ENCODE results near the gene HNRNPL.
"Not testable (repeated sequence)": the region's sequence is repeated elsewhere in the genome, so short reads cannot be mapped to it uniquely, and the experiment has no call there.

The HNRNPL gene

GRCh38 chr19:38890686-38891085 lies 40.9 kb upstream of the HNRNPL start:
- TF ChIP-seq CTCF (IDR thresholded peaks at IDR 0.05; ENCODE audit: control extremely low read depth, extremely low read depth, low read depth, missing control alignments), result no peak
- CTCF ChIA-PET, result no interaction called here

GRCh38 chr19:38889803-38890202 lies 40.0 kb upstream of the HNRNPL start:
- ChIA-PET POLR2A (no interaction called here), CTCF (interaction anchor here (1.2 to 3.9 kb wide), 2 partner anchors 41 to 120 kb away, joined by 3 to 19 read pairs; partner anchors contain the start of genes MRPS12 and SARS2)
- no peak for TF ChIP-seq CTCF (IDR thresholded peaks at IDR 0.05; ENCODE audit: control extremely low read depth, extremely low read depth, low read depth, missing control alignments)
- no peak for DNase-seq (ENCODE audit: extremely low spot score)

More at GRCh38 chr19:38890686-38891085, 40.9 kb upstream of the HNRNPL start:
- POLR2A ChIA-PET, result no interaction called here
- no peak for DNase-seq (ENCODE audit: extremely low spot score)

- POLR2A ChIA-PET, result no interaction called here
- CTCF ChIA-PET, result interaction anchor here (1.2 to 4.6 kb wide), 8 partner anchors 8 to 411 kb away, joined by 3 to 64 read pairs (median 10); partner anchors contain the start of genes MRPS12, RINL and SARS2
- DNase-seq (ENCODE audit: extremely low spot score), result no peak
- no peak for TF ChIP-seq CTCF (IDR thresholded peaks at IDR 0.05; ENCODE audit: control extremely low read depth, extremely low read depth, low read depth, missing control alignments)
Observed at GRCh38 chr19:38888876-38889275, 39.1 kb upstream of the HNRNPL start.

- POLR2A ChIA-PET; DNase-seq (ENCODE audit: extremely low spot score): not testable (repeated sequence)
- CTCF ChIA-PET, result interaction anchor here (4.6 kb wide), 1 partner anchor 8 kb away, joined by 64 read pairs; the partner anchor contains the start of gene RINL
Observed at GRCh38 chr19:38884691-38885090, 34.9 kb upstream of the HNRNPL start.

- CTCF ChIA-PET, result no interaction called here
- DNase-seq (ENCODE audit: extremely low spot score), result no peak
Observed at GRCh38 chr19:38883286-38883685, 33.5 kb upstream of the HNRNPL start.

GRCh38 chr19:38880882-38881609 lies 31.3 kb upstream of the HNRNPL start:
- CTCF ChIA-PET, result interaction anchor here (1.5 to 3.9 kb wide), 2 partner anchors 11 kb away, joined by 8 to 34 read pairs; no protein-coding TSS in a partner anchor
- no peak for DNase-seq (ENCODE audit: extremely low spot score)
- POLR2A ChIA-PET, result no interaction called here
- TF ChIP-seq CTCF (IDR thresholded peaks at IDR 0.05; ENCODE audit: control extremely low read depth, extremely low read depth, low read depth, missing control alignments), result no peak

More at GRCh38 chr19:38883286-38883685, 33.5 kb upstream of the HNRNPL start:
- TF ChIP-seq CTCF (IDR thresholded peaks at IDR 0.05; ENCODE audit: control extremely low read depth, extremely low read depth, low read depth, missing control alignments), result no peak
- POLR2A ChIA-PET, result no interaction called here
